Endodermal cell (in vitro differentiated cells): ENCODE measurements around the gene RAB31. TPM values are rescaled to one million over a fixed set of nuclear protein-coding genes. Genes with fewer than 3 reads are reported as not detected.

Experiments used
- DNase-seq: peaks from one replicate; pipeline ENCODE4 v3.0.0-alpha.2; 2017
- H3K27ac ChIP-seq: 2 replicates; pipeline ENCODE4 v1.5.1; 2013; ENCODE audit warnings: mild to moderate bottlenecking, low read depth, low read length, moderate library complexity
- H3K27me3 ChIP-seq: 2 replicates; pipeline ENCODE4 v1.6.1; 2013; ENCODE audit warnings: mild to moderate bottlenecking, low read length, moderate library complexity; ENCODE audit not compliant: insufficient read depth, control insufficient read depth, poor library complexity, severe bottlenecking
- H3K36me3 ChIP-seq: 2 replicates; pipeline ENCODE4 v1.7.0; 2013; ENCODE audit warnings: mild to moderate bottlenecking, low read length, moderate library complexity; ENCODE audit not compliant: control insufficient read depth, insufficient read depth
- H3K4me1 ChIP-seq: one replicate; pipeline ENCODE4 v1.7.0; 2013; ENCODE audit warnings: low read length; ENCODE audit not compliant: control insufficient read depth, insufficient read depth
- H3K4me3 ChIP-seq: 2 replicates; pipeline ENCODE4 v1.5.1; 2013; ENCODE audit warnings: mild to moderate bottlenecking, low read length, moderate library complexity
- H3K9ac ChIP-seq: 2 replicates; pipeline ENCODE4 v1.6.1; 2013; ENCODE audit warnings: mild to moderate bottlenecking, low read length, moderate library complexity; ENCODE audit not compliant: poor library complexity, severe bottlenecking; ENCODE audit errors: extremely low read depth
- H3K9me3 ChIP-seq: 2 replicates; pipeline ENCODE4 v1.6.1; 2013; ENCODE audit warnings: mild to moderate bottlenecking, low read length, moderate library complexity; ENCODE audit not compliant: control insufficient read depth
- H3K27ac Mint-ChIP-seq: 2 replicates; pipeline ENCODE4 v1.8.0; 2020; ENCODE audit warnings: mixed read lengths
- H3K27me3 Mint-ChIP-seq: 2 replicates; pipeline ENCODE4 v1.8.0; 2021; ENCODE audit warnings: mild to moderate bottlenecking, mixed read lengths; ENCODE audit not compliant: insufficient read depth
- H3K36me3 Mint-ChIP-seq: 2 replicates; pipeline ENCODE4 v1.8.0; 2020; ENCODE audit warnings: low read depth, mixed read lengths
- H3K4me1 Mint-ChIP-seq: 2 replicates; pipeline ENCODE4 v1.8.0; 2020; ENCODE audit warnings: mixed read lengths
- H3K4me3 Mint-ChIP-seq: 2 replicates; pipeline ENCODE4 v1.8.0; 2020; ENCODE audit warnings: mild to moderate bottlenecking, moderate library complexity, mixed read lengths
- H3K9me3 Mint-ChIP-seq: 2 replicates; pipeline ENCODE4 v1.8.0; 2020; ENCODE audit warnings: mild to moderate bottlenecking, mixed read lengths
- CTCF ChIP-seq: fragments of 200-600 bp; sonication (generic); conservative IDR thresholded peaks from 2 replicates; pipeline ENCODE4 v1.5.0; 2021; ENCODE audit warnings: antibody characterized with exemption, mild to moderate bottlenecking
- WGBS, 2 experiments: methylation state at CpG; one replicate each; pipeline versions ENCODE4 v1.1.5 to v1.1.7; 2013; ENCODE audit warnings: missing lambda C conversion rate in 2 of 2, mixed read lengths in 1 of 2; ENCODE audit not compliant: insufficient coverage in 1 of 2, insufficient read length in 1 of 2; 5-methylcytosine and 5-hydroxymethylcytosine counted together
- total RNA-seq, 2 donors: library from RNA; stranded (reverse); fragmentation: NEBNext Ultra II Directional in 1 of 2; extraction: Animal tissue kit (Norgen Biotek cat#: 25700) in 1 of 2; gene quantifications; 2 replicates in 1 of 2; 3 replicates in 1 of 2; pipeline ENCODE4 v1.2.1, GENCODE V29; 2021

The RAB31 gene
- total RNA-seq, 2 donors from 2014 or later = 11.7 to 20.3 TPM

GRCh38 chr18:9663377-9663776 is 44.7 kb upstream of the RAB31 start:
- Histone ChIP-seq H3K9ac (no peak overlapping the region), H3K9me3 (no peaks in the 10 kb centered on the region), H3K4me1 (no peaks in the 10 kb centered on the region), H3K36me3 (no peaks in the 10 kb centered on the region), H3K27ac (no peak overlapping the region), H3K4me3 (no peak overlapping the region), H3K27me3 (no peaks in the 10 kb centered on the region)
- no peak for TF ChIP-seq CTCF
- no peak for DNase-seq
- 80 to 90% methylated on average over 7 of the region's 8 CpGs for WGBS, 2 experiments
- H3K27me3 Mint-ChIP-seq = no peaks in the 10 kb centered on the region
- no peaks in the 10 kb centered on the region for H3K9me3 Mint-ChIP-seq
- no peak overlapping the region for H3K4me3 Mint-ChIP-seq
- H3K36me3 Mint-ChIP-seq = no peaks in the 10 kb centered on the region
- no peaks in the 10 kb centered on the region for H3K4me1 Mint-ChIP-seq
- H3K27ac Mint-ChIP-seq = no peak overlapping the region

DNA sequence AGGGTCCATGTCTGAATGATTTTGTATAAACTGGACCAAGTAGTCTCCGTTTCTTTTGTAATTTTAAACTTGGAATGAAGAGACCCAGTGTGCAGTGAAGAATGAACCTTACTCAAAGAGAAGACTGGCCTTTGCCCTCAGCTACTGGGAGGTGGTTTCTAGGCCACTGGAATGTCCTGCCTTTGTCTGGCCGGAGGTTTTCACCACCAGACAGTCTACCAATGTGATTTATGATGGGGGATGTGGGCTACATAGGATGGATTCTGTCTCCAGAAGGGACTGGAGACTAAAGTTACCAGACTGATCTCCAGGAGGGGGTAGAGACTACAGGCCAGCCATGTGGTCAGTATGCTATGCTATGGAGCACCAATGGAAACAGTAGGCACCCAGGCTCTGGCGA is 42.8 kb upstream of the RAB31 start:
- Histone ChIP-seq H3K4me1 (no peaks in the 10 kb centered on the region), H3K36me3 (no peaks in the 10 kb centered on the region), H3K9me3 (no peaks in the 10 kb centered on the region), H3K27me3 (no peaks in the 10 kb centered on the region), H3K4me3 (no peak overlapping the region), H3K9ac (no peak overlapping the region), H3K27ac (peak overlapping the region; percentile 87)
- no peaks in the 10 kb centered on the region for H3K9me3 Mint-ChIP-seq
- TF ChIP-seq CTCF = no peak
- H3K27ac Mint-ChIP-seq = no peak overlapping the region
- 66 to 78% methylated on average over 3 of the region's 3 CpGs for WGBS, 2 experiments
- no peaks in the 10 kb centered on the region for H3K4me1 Mint-ChIP-seq
- H3K27me3 Mint-ChIP-seq = no peaks in the 10 kb centered on the region
- H3K36me3 Mint-ChIP-seq = no peaks in the 10 kb centered on the region
- DNase-seq = no peak
- H3K4me3 Mint-ChIP-seq = no peak overlapping the region

GRCh38 chr18:9666548-9666947 is 41.6 kb upstream of the RAB31 start:
- 93 to 100% methylated on average over 1 to 3 of the region's 3 CpGs for WGBS, 2 experiments
- no peaks in the 10 kb centered on the region for H3K4me1 ChIP-seq
- Mint-ChIP-seq H3K27ac (no peak overlapping the region), H3K9me3 (no peaks in the 10 kb centered on the region), H3K36me3 (no peaks in the 10 kb centered on the region), H3K27me3 (no peaks in the 10 kb centered on the region), H3K4me1 (no peaks in the 10 kb centered on the region), H3K4me3 (no peak overlapping the region)
- no peak overlapping the region for H3K27ac ChIP-seq
- no peaks in the 10 kb centered on the region for H3K27me3 ChIP-seq
- H3K36me3 ChIP-seq = no peaks in the 10 kb centered on the region
- no peak overlapping the region for H3K9ac ChIP-seq
- no peak overlapping the region for H3K4me3 ChIP-seq
- TF ChIP-seq CTCF = no peak
- DNase-seq = no peak
- no peaks in the 10 kb centered on the region for H3K9me3 ChIP-seq
